Measurements from ENCODE around the gene TREML1. TPM values are rescaled to one million over a fixed set of nuclear protein-coding genes. Genes with fewer than 3 reads are reported as not detected.

TREML1 gene
- total and polyA plus RNA-seq, 9 of the 15 experiments (the other 6 are each of a cell fraction or from before 2014, with no cell fraction given): not detected

DNA sequence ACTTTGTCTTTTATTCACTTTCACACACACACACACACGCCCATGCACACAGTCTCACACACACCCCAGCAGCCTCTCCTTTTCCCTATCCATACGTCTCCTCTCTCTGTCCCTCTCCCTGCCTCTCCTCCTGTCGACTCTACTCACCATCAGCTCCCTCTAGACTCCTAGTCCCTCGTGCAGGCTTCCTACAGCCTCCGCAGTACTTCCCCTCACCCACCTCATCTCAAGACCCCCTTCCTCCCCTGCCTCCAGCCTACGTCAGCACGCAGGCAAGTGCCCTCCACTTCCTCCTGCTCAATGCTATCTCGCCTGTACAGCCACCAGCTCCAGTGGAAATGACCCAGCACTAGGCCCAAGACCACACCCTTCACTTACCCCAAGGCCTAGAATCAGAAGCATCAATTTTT is 47.6 kb upstream of the TREML1 start (continued):
- TF ChIP-seq, protein P1, sequence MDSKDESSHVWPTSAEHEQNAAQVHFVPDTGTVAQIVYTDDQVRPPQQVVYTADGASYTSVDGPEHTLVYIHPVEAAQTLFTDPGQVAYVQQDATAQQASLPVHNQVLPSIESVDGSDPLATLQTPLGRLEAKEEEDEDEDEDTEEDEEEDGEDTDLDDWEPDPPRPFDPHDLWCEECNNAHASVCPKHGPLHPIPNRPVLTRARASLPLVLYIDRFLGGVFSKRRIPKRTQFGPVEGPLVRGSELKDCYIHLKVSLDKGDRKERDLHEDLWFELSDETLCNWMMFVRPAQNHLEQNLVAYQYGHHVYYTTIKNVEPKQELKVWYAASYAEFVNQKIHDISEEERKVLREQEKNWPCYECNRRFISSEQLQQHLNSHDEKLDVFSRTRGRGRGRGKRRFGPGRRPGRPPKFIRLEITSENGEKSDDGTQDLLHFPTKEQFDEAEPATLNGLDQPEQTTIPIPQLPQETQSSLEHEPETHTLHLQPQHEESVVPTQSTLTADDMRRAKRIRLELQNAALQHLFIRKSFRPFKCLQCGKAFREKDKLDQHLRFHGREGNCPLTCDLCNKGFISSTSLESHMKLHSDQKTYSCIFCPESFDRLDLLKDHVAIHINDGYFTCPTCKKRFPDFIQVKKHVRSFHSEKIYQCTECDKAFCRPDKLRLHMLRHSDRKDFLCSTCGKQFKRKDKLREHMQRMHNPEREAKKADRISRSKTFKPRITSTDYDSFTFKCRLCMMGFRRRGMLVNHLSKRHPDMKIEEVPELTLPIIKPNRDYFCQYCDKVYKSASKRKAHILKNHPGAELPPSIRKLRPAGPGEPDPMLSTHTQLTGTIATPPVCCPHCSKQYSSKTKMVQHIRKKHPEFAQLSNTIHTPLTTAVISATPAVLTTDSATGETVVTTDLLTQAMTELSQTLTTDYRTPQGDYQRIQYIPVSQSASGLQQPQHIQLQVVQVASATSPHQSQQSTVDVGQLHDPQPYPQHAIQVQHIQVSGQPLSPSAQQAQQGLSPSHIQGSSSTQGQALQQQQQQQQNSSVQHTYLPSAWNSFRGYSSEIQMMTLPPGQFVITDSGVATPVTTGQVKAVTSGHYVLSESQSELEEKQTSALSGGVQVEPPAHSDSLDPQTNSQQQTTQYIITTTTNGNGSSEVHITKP (IDR thresholded peaks at IDR 0.05; ENCODE audit: partially characterized antibody): peak; percentile 18
- TF ChIP-seq HMG20B (CRISPR knock-in tag; IDR thresholded peaks at IDR 0.05) (no peak), ZBTB17 (CRISPR knock-in tag; IDR thresholded peaks at IDR 0.05) (no peak)
- TF ChIP-seq, protein P2, sequence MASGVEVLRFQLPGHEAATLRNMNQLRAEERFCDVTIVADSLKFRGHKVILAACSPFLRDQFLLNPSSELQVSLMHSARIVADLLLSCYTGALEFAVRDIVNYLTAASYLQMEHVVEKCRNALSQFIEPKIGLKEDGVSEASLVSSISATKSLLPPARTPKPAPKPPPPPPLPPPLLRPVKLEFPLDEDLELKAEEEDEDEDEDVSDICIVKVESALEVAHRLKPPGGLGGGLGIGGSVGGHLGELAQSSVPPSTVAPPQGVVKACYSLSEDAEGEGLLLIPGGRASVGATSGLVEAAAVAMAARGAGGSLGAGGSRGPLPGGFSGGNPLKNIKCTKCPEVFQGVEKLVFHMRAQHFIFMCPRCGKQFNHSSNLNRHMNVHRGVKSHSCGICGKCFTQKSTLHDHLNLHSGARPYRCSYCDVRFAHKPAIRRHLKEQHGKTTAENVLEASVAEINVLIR (CRISPR knock-in tag; IDR thresholded peaks at IDR 0.05): peak; percentile 69
- TF ChIP-seq, protein P3, sequence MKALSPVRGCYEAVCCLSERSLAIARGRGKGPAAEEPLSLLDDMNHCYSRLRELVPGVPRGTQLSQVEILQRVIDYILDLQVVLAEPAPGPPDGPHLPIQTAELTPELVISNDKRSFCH (CRISPR knock-in tag; IDR thresholded peaks at IDR 0.05): no peak
- TF ChIP-seq, protein P3 (tag; IDR thresholded peaks at IDR 0.05): no peak

All from K562 (cell line).